ENCODE data around the gene NRAS.

NRAS gene

GRCh38 chr1:114753143-114753542 is 36.6 kb upstream of the NRAS start:
- TF ChIP-seq CTCF (conservative IDR thresholded peaks at IDR 0.05; ENCODE audit: low read depth, low read length): no peak
- H3K36me3 ChIP-seq (ENCODE audit: insufficient read depth): 0 out of 2 replicates have a peak, but pooled peaks cover 4% of the 10 kb centered on the region
- H3K9ac ChIP-seq: no peak overlapping the region

GRCh38 chr1:114750780-114751179 is 34.2 kb upstream of the NRAS start:
- H2AFZ ChIP-seq (ENCODE audit: low read depth): no peak overlapping the region
- H3K36me3 ChIP-seq (ENCODE audit: insufficient read depth): 0 out of 2 replicates have a peak, but pooled peaks cover 4% of the 10 kb centered on the region
- H3K4me1 ChIP-seq (ENCODE audit: low read depth, poor library complexity, severe bottlenecking): peaks cover 76% of the 10 kb centered on the region
- H3K27ac ChIP-seq: no peak overlapping the region
- H3K79me2 ChIP-seq (ENCODE audit: insufficient read depth, low read depth): peaks cover 100% of the 10 kb centered on the region
- H4K20me1 ChIP-seq (ENCODE audit: insufficient read depth): peaks cover 59% of the 10 kb centered on the region
- no peak overlapping the region for H3K4me3 ChIP-seq (IDR thresholded peaks at IDR 0.05; ENCODE audit: insufficient read depth, low read depth, low read length)
- no peak overlapping the region for H3K9ac ChIP-seq
- TF ChIP-seq CTCF (conservative IDR thresholded peaks at IDR 0.05; ENCODE audit: low read depth, low read length): no peak
- H3K27me3 ChIP-seq (ENCODE audit: insufficient read depth, low read depth): no peaks in the 10 kb centered on the region
- peak overlapping the region; percentile 31 for H3K4me2 ChIP-seq

More at GRCh38 chr1:114753143-114753542, 36.6 kb upstream of the NRAS start:
- Histone ChIP-seq H2AFZ (ENCODE audit: low read depth) (no peak overlapping the region), H3K79me2 (ENCODE audit: insufficient read depth, low read depth) (peaks cover 92% of the 10 kb centered on the region), H4K20me1 (ENCODE audit: insufficient read depth) (peaks cover 56% of the 10 kb centered on the region), H3K27me3 (ENCODE audit: insufficient read depth, low read depth) (no peaks in the 10 kb centered on the region), H3K27ac (no peak overlapping the region), H3K4me1 (ENCODE audit: low read depth, poor library complexity, severe bottlenecking) (peaks cover 65% of the 10 kb centered on the region), H3K4me2 (no peak overlapping the region), H3K4me3 (IDR thresholded peaks at IDR 0.05; ENCODE audit: insufficient read depth, low read depth, low read length) (no peak overlapping the region)

DNA sequence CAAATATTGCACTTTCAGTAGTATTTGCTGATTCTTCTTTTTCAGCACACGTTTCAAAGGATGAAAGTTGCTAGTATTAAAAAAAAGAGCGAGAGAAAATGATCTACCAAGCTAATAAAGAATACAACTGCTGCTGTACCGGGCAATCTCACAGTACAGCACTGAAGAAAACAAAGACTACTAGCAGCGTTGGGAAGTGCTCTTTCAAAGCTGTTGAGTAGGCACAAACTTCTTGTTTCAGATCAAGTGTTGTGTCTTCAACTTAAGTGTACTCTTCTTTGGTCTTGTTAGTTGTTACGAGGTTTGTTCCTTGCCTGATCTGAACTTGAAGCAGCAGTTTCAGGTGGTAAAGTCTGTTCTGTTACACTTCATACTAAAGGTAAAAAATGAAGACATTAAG is 33.3 kb upstream of the NRAS start:
- Histone ChIP-seq H3K79me2 (ENCODE audit: insufficient read depth, low read depth) (peaks cover 99% of the 10 kb centered on the region), H2AFZ (ENCODE audit: low read depth) (no peak overlapping the region), H3K36me3 (ENCODE audit: insufficient read depth) (0 out of 2 replicates have a peak, but pooled peaks cover 4% of the 10 kb centered on the region), H3K4me2 (peak overlapping the region; percentile 31; the same call in 1 of the 2 replicates), H4K20me1 (ENCODE audit: insufficient read depth) (peaks cover 52% of the 10 kb centered on the region), H3K27me3 (ENCODE audit: insufficient read depth, low read depth) (no peaks in the 10 kb centered on the region), H3K27ac (no peak overlapping the region), H3K4me3 (IDR thresholded peaks at IDR 0.05; ENCODE audit: insufficient read depth, low read depth, low read length) (no peak overlapping the region), H3K4me1 (ENCODE audit: low read depth, poor library complexity, severe bottlenecking) (peaks cover 74% of the 10 kb centered on the region), H3K9ac (no peak overlapping the region)
- TF ChIP-seq CTCF (conservative IDR thresholded peaks at IDR 0.05; ENCODE audit: low read depth, low read length): no peak

DNA sequence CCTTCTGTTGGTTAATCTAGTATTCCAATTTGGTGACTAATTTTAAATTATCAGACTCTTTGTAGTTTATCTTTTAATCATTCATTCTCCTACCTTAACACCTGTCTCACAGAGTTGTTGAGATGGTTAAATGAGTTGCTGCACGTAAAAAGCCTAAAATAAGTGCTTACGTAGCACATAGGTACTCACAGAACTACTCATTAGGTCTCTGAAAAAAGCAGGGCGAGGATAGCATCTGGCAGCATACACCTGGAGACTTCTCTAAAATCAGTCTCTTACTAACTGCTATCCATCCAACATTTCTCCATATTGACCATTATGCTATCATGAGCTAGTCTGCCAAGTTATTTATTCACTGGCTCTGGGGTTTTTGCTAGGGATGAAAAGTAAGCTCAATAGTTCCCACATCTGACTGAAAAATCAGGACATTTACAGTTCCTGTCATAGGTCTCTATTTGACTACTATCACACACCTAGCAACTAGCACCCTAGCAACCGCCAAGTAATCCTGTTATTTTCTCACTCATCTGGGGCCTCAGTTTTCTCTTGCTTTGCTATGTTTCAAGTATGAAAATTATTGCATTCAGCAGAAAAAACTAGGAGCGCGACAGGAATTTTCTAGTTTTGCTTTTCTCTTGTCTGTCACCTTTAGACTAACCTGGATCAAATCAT is 30.0 kb upstream of the NRAS start:
- H4K20me1 ChIP-seq (ENCODE audit: insufficient read depth): peaks cover 26% of the 10 kb centered on the region; the same call in 1 of the 2 replicates
- no peak for TF ChIP-seq CTCF (conservative IDR thresholded peaks at IDR 0.05; ENCODE audit: low read depth, low read length)
- 0 out of 2 replicates have a peak, but pooled peaks cover 4% of the 10 kb centered on the region for H3K36me3 ChIP-seq (ENCODE audit: insufficient read depth)
- no peak overlapping the region for H3K4me3 ChIP-seq (IDR thresholded peaks at IDR 0.05; ENCODE audit: insufficient read depth, low read depth, low read length)
- peaks cover 97% of the 10 kb centered on the region for H3K79me2 ChIP-seq (ENCODE audit: insufficient read depth, low read depth)
- H3K4me2 ChIP-seq: no peak overlapping the region
- H3K27me3 ChIP-seq (ENCODE audit: insufficient read depth, low read depth): no peaks in the 10 kb centered on the region
- H2AFZ ChIP-seq (ENCODE audit: low read depth): no peak overlapping the region
- no peak overlapping the region for H3K27ac ChIP-seq
- H3K4me1 ChIP-seq (ENCODE audit: low read depth, poor library complexity, severe bottlenecking): peaks cover 45% of the 10 kb centered on the region
- H3K9ac ChIP-seq: no peak overlapping the region

Measured in KMS-11 (cell line).